HepG2 (cell line): ENCODE results near the gene AP5Z1. TPM values are rescaled to one million over a fixed set of nuclear protein-coding genes. Genes with fewer than 3 reads are reported as not detected.

Source experiments
- ARID5B ChIP-seq: IDR thresholded peaks from 2 replicates; pipeline ENCODE4 v1.4.0; 2020; ENCODE audit warnings: mild to moderate bottlenecking, missing genetic modification reagents
- GRHL1 ChIP-seq: sonication (generic); formaldehyde crosslinking; conservative IDR thresholded peaks from 2 replicates; pipeline ENCODE4 v1.8.0; 2022; ENCODE audit warnings: missing genetic modification reagents
- GZF1 ChIP-seq: sonication (generic); formaldehyde crosslinking; IDR thresholded peaks from 2 replicates; pipeline ENCODE4 v1.5.1; 2020; ENCODE audit warnings: mild to moderate bottlenecking, missing genetic modification reagents
- PHF20 ChIP-seq: sonication (generic); formaldehyde crosslinking; IDR thresholded peaks from 2 replicates; pipeline ENCODE4 v1.5.0; 2020; ENCODE audit warnings: mild to moderate bottlenecking, missing genetic modification reagents
- PRDM10 ChIP-seq: sonication (generic); formaldehyde crosslinking; IDR thresholded peaks from 2 replicates; pipeline ENCODE4 v1.4.0; 2020; ENCODE audit warnings: low read depth, missing genetic modification reagents
- REST ChIP-seq, 2 experiments: IDR thresholded peaks; 2 replicates each; pipeline ENCODE4 v1.6.1; 2011 to 2012; ENCODE audit warnings: low read length in 2 of 2, borderline replicate concordance in 1 of 2, low read depth in 1 of 2, mild to moderate bottlenecking in 1 of 2, moderate library complexity in 1 of 2
- TCF12 ChIP-seq, 2 experiments: fragments of 450-650 bp in 1 of 2; sonication (generic) in 1 of 2; formaldehyde crosslinking in 1 of 2; IDR thresholded peaks; 2 replicates each; pipeline versions ENCODE4 v1.6.1 to v1.8.0; 2017 to 2022; ENCODE audit warnings: antibody characterized with exemption in 1 of 2, mild to moderate bottlenecking in 1 of 2, missing genetic modification reagents in 1 of 2, moderate library complexity in 1 of 2
- U2AF1 ChIP-seq: fragments of 200-400 bp; formaldehyde crosslinking; optimal IDR thresholded peaks from 2 replicates; pipeline ENCODE3; 2017; ENCODE audit warnings: mild to moderate bottlenecking, low read depth, low read length
- ZNF607 ChIP-seq: sonication (generic); formaldehyde crosslinking; IDR thresholded peaks from 2 replicates; pipeline ENCODE4 v1.5.1; 2020; ENCODE audit warnings: missing genetic modification reagents, mild to moderate bottlenecking, borderline replicate concordance
- polyA plus RNA-seq, 8 experiments: library from polyadenylated mRNA; depleted of rRNA in 3 of 8; stranded (reverse) in 7 of 8; unstranded in 1 of 8; fragments of >200 nt; fragmentation: Illumina TruSeq in 4 of 8; extraction: Trizol in 4 of 8; gene quantifications; 2 replicates each; pipeline versions ENCODE4 v1.2.1 to v1.2.3, GENCODE V29; 2011 to 2016; ENCODE audit warnings: low read depth in 4 of 8, missing spikeins in 1 of 8, mixed read lengths in 1 of 8; ENCODE audit not compliant: insufficient read depth in 1 of 8
- total RNA-seq, 5 experiments: library from RNA; depleted of rRNA; stranded (reverse); fragments of >200 nt; fragmentation: Illumina TruSeq; extraction: Trizol; gene quantifications; 2 replicates each; pipeline ENCODE4 v1.2.3, GENCODE V29; 2016; ENCODE audit warnings: low read depth in 1 of 5
- TF ChIP-seq, protein P1 (sequence below): sonication (generic); formaldehyde crosslinking; IDR thresholded peaks from 2 replicates; pipeline ENCODE4 v1.8.0; 2022; ENCODE audit warnings: mild to moderate bottlenecking, missing genetic modification reagents
- TF ChIP-seq, protein P2 (sequence below): IDR thresholded peaks from 2 replicates; pipeline ENCODE4 v1.6.1; 2018; ENCODE audit warnings: missing genetic modification reagents

Gene AP5Z1
- total and polyA plus RNA-seq, 2 of the 13 experiments (the other 11 are each of a cell fraction or from before 2014, with no cell fraction given) = 9.3 to 15.1 TPM

GRCh38 chr7:4775250-4775847 lies at the start of gene AP5Z1 (continued):
- TF ChIP-seq PRDM10 (CRISPR knock-in tag) (no peak), GZF1 (CRISPR knock-in tag) (no peak), REST (IDR thresholded peaks at IDR 0.05; ENCODE audit: borderline replicate concordance in 1 of 2, low read depth in 1 of 2, low read length in 2 of 2) (no peak), GRHL1 (CRISPR knock-in tag) (no peak), U2AF1 (no peak), TCF12 (IDR thresholded peaks at IDR 0.05) (no peak), TCF12 (CRISPR knock-in tag; IDR thresholded peaks at IDR 0.05) (no peak), ARID5B (CRISPR knock-in tag) (peak; percentile 56), ZNF607 (CRISPR knock-in tag) (peak; percentile 52; the same call in 1 of the 2 replicates), PHF20 (CRISPR knock-in tag) (peak; percentile 99)
- TF ChIP-seq, protein P1, sequence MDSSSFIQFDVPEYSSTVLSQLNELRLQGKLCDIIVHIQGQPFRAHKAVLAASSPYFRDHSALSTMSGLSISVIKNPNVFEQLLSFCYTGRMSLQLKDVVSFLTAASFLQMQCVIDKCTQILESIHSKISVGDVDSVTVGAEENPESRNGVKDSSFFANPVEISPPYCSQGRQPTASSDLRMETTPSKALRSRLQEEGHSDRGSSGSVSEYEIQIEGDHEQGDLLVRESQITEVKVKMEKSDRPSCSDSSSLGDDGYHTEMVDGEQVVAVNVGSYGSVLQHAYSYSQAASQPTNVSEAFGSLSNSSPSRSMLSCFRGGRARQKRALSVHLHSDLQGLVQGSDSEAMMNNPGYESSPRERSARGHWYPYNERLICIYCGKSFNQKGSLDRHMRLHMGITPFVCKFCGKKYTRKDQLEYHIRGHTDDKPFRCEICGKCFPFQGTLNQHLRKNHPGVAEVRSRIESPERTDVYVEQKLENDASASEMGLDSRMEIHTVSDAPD (CRISPR knock-in tag) = no peak
- TF ChIP-seq, protein P2, sequence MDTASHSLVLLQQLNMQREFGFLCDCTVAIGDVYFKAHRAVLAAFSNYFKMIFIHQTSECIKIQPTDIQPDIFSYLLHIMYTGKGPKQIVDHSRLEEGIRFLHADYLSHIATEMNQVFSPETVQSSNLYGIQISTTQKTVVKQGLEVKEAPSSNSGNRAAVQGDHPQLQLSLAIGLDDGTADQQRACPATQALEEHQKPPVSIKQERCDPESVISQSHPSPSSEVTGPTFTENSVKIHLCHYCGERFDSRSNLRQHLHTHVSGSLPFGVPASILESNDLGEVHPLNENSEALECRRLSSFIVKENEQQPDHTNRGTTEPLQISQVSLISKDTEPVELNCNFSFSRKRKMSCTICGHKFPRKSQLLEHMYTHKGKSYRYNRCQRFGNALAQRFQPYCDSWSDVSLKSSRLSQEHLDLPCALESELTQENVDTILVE (CRISPR knock-in tag) = peak; percentile 87
